RWPE2 (cell line): ENCODE results near the gene DTX4.

Experiments
- ATAC-seq: fragments of 200-7000 bp; cut with Tn5 transposase; 3 replicates; pipeline ENCODE4 v1.9.1; 2021; ENCODE audit warnings: low read depth
- DNase-seq: peaks from one replicate; pipeline ENCODE4 v3.0.0-alpha.2; 2020; ENCODE audit warnings: low spot score
- H3K27ac ChIP-seq: fragments of 450-650 bp; 2 replicates; pipeline ENCODE4 v1.5.1; 2017; ENCODE audit warnings: mild to moderate bottlenecking; ENCODE audit not compliant: poor library complexity, severe bottlenecking
- H3K27me3 ChIP-seq: fragments of 250-450 bp; sonication (Bioruptor Pico); 2 replicates; pipeline ENCODE4 v1.5.1; 2021; ENCODE audit warnings: mild to moderate bottlenecking, moderate library complexity; ENCODE audit not compliant: insufficient read depth, poor library complexity, severe bottlenecking
- H3K36me3 ChIP-seq: fragments of 250-450 bp; sonication (Bioruptor Pico); 2 replicates; pipeline ENCODE4 v1.5.1; 2020; ENCODE audit warnings: low read depth, mild to moderate bottlenecking, moderate library complexity
- H3K4me1 ChIP-seq: fragments of 250-450 bp; sonication (Bioruptor Pico); 2 replicates; pipeline ENCODE4 v1.5.1; 2021; ENCODE audit warnings: mild to moderate bottlenecking, moderate library complexity; ENCODE audit not compliant: insufficient read depth, poor library complexity, severe bottlenecking
- H3K4me3 ChIP-seq: fragments of 250-450 bp; sonication (Bioruptor Pico); 2 replicates; pipeline ENCODE4 v1.5.1; 2021; ENCODE audit warnings: mild to moderate bottlenecking, moderate library complexity; ENCODE audit not compliant: severe bottlenecking
- H3K9me3 ChIP-seq: fragments of 250-450 bp; sonication (Bioruptor Pico); 2 replicates; pipeline ENCODE4 v1.5.1; 2021; ENCODE audit warnings: mild to moderate bottlenecking, moderate library complexity; ENCODE audit not compliant: severe bottlenecking
- TF ChIP-seq, protein P1 (sequence below): fragments of 450-650 bp; IDR thresholded peaks from one replicate; pipeline ENCODE4 v1.5.1; 2017; ENCODE audit warnings: mild to moderate bottlenecking, moderate library complexity; ENCODE audit not compliant: poor library complexity, severe bottlenecking

The DTX4 gene

DNA sequence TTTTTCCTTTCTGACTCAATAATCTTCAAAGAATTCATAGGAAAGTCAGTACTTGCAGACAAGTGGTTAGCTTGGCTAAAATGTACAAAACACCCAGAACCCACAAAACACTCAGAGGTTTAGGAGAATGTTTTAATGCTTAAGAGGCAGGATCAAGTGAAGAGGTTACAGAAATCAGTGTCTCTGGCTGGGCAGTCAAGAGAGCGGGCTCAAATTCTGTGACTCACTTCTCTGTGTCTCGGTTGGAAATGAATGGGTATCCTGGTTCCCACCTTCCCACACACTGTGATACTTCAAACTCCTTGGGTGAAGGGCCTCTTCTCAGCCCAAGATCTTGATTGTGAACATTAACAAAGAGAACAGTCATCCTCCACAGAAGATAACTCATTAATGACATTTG is 37.0 kb downstream of the DTX4 start:
- ATAC-seq, result no peak
- no peak for DNase-seq
- no peaks in the 10 kb centered on the region for H3K9me3 ChIP-seq
- peaks cover 17% of the 10 kb centered on the region for H3K36me3 ChIP-seq
- no peaks in the 10 kb centered on the region for H3K4me1 ChIP-seq
- no peak overlapping the region for H3K4me3 ChIP-seq
- H3K27me3 ChIP-seq, result no peaks in the 10 kb centered on the region
- TF ChIP-seq, protein P1, sequence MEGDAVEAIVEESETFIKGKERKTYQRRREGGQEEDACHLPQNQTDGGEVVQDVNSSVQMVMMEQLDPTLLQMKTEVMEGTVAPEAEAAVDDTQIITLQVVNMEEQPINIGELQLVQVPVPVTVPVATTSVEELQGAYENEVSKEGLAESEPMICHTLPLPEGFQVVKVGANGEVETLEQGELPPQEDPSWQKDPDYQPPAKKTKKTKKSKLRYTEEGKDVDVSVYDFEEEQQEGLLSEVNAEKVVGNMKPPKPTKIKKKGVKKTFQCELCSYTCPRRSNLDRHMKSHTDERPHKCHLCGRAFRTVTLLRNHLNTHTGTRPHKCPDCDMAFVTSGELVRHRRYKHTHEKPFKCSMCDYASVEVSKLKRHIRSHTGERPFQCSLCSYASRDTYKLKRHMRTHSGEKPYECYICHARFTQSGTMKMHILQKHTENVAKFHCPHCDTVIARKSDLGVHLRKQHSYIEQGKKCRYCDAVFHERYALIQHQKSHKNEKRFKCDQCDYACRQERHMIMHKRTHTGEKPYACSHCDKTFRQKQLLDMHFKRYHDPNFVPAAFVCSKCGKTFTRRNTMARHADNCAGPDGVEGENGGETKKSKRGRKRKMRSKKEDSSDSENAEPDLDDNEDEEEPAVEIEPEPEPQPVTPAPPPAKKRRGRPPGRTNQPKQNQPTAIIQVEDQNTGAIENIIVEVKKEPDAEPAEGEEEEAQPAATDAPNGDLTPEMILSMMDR, result no peak
- no peak overlapping the region for H3K27ac ChIP-seq

DNA sequence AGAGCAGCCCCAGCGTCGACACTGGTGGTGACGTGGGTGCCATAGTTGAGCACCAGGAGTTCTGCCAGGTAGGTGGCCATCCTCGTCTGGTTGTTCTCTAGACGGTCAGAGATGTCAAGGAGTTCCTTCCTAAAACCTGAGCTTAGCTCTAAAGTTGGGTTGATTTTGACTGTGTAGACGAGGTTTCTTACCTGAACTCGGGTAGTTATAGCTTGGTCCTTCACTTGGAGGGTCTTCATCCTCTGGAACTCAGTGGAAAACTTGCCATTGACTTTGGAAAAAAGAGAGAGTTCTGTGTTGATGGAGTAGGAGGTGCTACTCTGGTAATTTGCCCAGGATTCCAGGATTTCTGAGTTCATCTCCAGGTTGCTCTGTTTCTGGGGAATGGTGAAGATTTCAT is 40.3 kb downstream of the DTX4 start:
- Histone ChIP-seq H3K4me1 (peaks cover 8% of the 10 kb centered on the region), H3K36me3 (no peaks in the 10 kb centered on the region), H3K27ac (no peak overlapping the region), H3K4me3 (no peak overlapping the region), H3K9me3 (no peaks in the 10 kb centered on the region), H3K27me3 (no peaks in the 10 kb centered on the region)
- ATAC-seq (no peak), DNase-seq (no peak)
- TF ChIP-seq, protein P1, result no peak

DNA sequence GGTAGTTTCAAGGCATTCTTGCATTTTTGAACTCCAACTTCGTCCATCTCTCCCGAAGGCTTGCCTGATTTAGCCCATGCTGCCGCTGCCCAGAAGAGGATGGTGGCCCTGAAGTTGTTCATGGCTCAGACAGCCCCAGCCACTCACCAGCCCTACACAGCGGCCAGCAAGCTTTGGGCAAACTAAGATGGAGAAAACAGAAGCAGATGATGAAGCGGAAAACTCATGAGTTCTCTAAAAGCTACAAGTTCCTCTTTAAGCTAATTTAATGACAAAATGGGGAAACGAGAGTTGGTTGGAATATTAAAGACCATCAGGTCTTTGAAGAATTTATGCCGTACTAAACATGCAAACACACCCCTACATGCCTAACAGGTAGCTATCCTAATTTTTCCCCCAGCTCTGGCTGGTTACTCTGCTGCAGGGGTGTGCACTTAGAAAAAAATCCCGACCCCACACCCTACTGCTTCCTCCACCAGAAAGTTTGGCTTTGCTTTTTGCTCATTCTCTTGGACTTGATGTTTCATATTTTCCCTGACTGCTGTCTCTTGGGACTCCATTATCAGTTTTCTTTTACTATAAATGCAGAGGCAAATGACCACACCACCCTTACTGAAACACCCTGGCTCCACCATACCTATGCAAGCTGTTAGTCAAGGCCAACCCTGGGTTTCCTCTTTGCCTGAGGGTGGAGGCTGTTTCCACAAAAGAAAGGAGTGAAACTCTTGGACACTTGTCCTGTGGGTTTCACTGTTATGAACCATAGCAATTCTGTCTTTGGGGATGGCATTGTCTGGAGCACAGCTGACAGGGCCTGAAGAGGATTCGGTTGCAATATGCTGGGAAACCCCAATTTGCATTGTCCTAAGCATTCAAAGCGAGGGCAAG is 41.1 kb downstream of the DTX4 start, which contains the start of gene MPEG1:
Gene MPEG1, minus strand, starts transcription at position 184 of the 888 bp plus-strand sequence. Its CDS starts 62 bp downstream, at position 122.
- H3K4me1 ChIP-seq, result peaks cover 10% of the 10 kb centered on the region
- H3K9me3 ChIP-seq, result no peaks in the 10 kb centered on the region
- no peak within 1 kb of the TSS for H3K27ac ChIP-seq
- TF ChIP-seq, protein P1, result no peak
- no peak within 1 kb of the TSS for H3K4me3 ChIP-seq
- DNase-seq (no peak), ATAC-seq (no peak)
- no peaks in the 10 kb centered on the region for H3K36me3 ChIP-seq
- H3K27me3 ChIP-seq, result no peaks in the 10 kb centered on the region

DNA sequence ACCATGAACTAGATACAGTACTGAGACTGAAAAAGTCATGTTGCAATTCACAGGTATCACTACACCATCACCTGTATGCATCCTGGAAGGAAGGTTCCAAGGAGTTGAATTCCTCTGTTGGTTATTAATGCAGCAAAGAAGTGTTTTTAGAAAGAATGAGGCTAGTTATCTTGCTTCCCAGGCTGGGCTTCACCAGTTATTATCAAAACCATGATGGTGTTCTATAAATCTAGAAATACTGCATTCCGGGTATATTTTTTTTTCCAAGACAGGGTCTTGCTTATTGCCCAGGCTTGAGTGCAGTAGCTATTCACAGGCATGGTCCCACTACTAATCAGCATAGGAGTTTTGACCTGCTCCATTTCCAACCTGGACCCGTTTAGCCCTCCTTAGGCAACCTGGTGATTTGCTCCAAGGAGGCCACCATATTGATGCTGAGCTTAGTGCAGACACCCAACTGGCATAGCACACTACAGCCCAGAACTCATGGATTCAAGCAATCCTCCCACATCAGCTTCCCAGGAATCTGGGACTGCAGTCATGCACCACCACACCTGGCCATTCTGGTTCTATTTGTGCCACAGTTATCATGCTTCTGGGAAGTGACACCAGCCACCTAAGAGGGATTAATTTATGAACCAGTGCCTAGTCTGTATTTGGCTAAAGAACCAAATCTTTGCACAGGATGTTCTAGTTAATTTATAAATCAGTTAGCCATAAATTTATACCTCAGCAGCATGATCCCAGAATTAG is 42.4 kb downstream of the DTX4 start:
- Histone ChIP-seq H3K27me3 (no peaks in the 10 kb centered on the region), H3K9me3 (no peaks in the 10 kb centered on the region), H3K4me3 (no peak overlapping the region), H3K27ac (no peak overlapping the region), H3K4me1 (peaks cover 10% of the 10 kb centered on the region), H3K36me3 (no peaks in the 10 kb centered on the region)
- no peak for DNase-seq
- ATAC-seq, result no peak
- TF ChIP-seq, protein P1, result no peak
